PFSK-1 (cell line): ENCODE results near the gene MBD6.
A peak's percentile ranks its signal among the peaks of the same experiment; 100 is the strongest.

Experiments
- FOXP2 ChIP-seq: optimal IDR thresholded peaks from 2 replicates; pipeline ENCODE3; 2011; ENCODE audit warnings: borderline replicate concordance, control low read depth, inconsistent platforms; ENCODE audit not compliant: insufficient read depth; ENCODE audit errors: extremely low read length, extremely low read depth
- POLR2AphosphoS5 ChIP-seq: IDR thresholded peaks from 2 replicates; pipeline ENCODE4 v1.6.1; 2012; ENCODE audit warnings: low read depth, mild to moderate bottlenecking, control low read depth, low read length, moderate library complexity
- SIN3A ChIP-seq: IDR thresholded peaks from 2 replicates; pipeline ENCODE4 v1.6.1; 2012; ENCODE audit warnings: mild to moderate bottlenecking, low read length, moderate library complexity, borderline replicate concordance; ENCODE audit not compliant: insufficient read depth
- TAF1 ChIP-seq: IDR thresholded peaks from 2 replicates; pipeline ENCODE4 v1.6.1; 2012; ENCODE audit warnings: low read length, control low read depth, borderline replicate concordance; ENCODE audit not compliant: insufficient read depth
- TF ChIP-seq, protein P1 (sequence below), 2 experiments: IDR thresholded peaks; 2 replicates each; pipeline versions ENCODE4 v1.6.1 to v1.8.0; 2011 to 2012; ENCODE audit warnings: low read depth in 2 of 2, low read length in 2 of 2, control low read depth in 1 of 2, inconsistent platforms in 1 of 2, mild to moderate bottlenecking in 1 of 2, moderate library complexity in 1 of 2; ENCODE audit not compliant: insufficient read depth in 1 of 2

Gene MBD6

DNA sequence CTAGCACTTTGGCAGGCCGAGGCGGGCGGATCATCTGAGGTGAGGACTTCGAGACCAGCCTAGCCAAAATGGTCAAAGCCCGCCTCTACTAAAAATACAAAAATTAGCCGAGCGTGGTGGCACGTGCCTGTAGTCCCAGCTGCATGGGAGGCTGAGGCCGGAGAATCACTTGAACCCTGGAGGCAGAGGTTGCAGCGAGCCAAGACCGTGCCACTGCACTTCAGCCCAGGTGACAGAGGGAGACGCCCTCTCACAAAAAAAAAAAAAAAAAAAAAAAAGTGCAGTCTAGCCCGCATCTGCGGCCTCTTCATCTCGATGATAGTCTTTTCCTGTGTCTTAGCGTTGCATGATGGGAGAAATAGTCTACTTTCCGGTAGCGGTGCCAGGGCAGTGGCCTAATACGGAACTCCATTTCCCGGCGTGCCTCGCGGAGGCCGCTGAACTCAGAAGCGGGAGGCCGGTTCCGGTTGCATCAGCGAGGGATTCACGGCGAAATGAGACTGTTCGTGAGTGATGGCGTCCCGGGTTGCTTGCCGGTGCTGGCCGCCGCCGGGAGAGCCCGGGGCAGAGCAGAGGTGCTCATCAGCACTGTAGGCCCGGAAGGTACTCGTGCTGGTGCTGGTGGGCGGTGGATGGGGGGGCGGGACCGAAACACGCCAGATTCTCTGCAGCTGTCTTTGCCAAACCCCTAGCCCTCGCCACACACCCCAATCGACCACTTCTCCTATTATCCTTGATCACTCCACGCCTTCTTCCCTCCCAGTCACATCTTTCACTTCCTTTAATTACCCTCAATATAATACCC, 34.8 kb upstream of the MBD6 start, which contains the start of gene MARS1:
Gene MARS1, plus strand, starts transcription at position 472 of the 805 bp plus-strand sequence. Its CDS starts 23 bp downstream, at position 495.
- peak; percentile 91 for TF ChIP-seq POLR2AphosphoS5
- peak; percentile 76; the same call in 1 of the 2 replicates for TF ChIP-seq TAF1
- TF ChIP-seq FOXP2 = peak; percentile 57
- TF ChIP-seq, protein P1, sequence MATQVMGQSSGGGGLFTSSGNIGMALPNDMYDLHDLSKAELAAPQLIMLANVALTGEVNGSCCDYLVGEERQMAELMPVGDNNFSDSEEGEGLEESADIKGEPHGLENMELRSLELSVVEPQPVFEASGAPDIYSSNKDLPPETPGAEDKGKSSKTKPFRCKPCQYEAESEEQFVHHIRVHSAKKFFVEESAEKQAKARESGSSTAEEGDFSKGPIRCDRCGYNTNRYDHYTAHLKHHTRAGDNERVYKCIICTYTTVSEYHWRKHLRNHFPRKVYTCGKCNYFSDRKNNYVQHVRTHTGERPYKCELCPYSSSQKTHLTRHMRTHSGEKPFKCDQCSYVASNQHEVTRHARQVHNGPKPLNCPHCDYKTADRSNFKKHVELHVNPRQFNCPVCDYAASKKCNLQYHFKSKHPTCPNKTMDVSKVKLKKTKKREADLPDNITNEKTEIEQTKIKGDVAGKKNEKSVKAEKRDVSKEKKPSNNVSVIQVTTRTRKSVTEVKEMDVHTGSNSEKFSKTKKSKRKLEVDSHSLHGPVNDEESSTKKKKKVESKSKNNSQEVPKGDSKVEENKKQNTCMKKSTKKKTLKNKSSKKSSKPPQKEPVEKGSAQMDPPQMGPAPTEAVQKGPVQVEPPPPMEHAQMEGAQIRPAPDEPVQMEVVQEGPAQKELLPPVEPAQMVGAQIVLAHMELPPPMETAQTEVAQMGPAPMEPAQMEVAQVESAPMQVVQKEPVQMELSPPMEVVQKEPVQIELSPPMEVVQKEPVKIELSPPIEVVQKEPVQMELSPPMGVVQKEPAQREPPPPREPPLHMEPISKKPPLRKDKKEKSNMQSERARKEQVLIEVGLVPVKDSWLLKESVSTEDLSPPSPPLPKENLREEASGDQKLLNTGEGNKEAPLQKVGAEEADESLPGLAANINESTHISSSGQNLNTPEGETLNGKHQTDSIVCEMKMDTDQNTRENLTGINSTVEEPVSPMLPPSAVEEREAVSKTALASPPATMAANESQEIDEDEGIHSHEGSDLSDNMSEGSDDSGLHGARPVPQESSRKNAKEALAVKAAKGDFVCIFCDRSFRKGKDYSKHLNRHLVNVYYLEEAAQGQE (IDR thresholded peaks at IDR 0.05; ENCODE audit: insufficient read depth in 1 of 2, low read depth in 2 of 2, low read length in 2 of 2) = no peak
- 0 out of 2 replicates have a peak, but pooled peaks have one; percentile 15 for TF ChIP-seq SIN3A

DNA sequence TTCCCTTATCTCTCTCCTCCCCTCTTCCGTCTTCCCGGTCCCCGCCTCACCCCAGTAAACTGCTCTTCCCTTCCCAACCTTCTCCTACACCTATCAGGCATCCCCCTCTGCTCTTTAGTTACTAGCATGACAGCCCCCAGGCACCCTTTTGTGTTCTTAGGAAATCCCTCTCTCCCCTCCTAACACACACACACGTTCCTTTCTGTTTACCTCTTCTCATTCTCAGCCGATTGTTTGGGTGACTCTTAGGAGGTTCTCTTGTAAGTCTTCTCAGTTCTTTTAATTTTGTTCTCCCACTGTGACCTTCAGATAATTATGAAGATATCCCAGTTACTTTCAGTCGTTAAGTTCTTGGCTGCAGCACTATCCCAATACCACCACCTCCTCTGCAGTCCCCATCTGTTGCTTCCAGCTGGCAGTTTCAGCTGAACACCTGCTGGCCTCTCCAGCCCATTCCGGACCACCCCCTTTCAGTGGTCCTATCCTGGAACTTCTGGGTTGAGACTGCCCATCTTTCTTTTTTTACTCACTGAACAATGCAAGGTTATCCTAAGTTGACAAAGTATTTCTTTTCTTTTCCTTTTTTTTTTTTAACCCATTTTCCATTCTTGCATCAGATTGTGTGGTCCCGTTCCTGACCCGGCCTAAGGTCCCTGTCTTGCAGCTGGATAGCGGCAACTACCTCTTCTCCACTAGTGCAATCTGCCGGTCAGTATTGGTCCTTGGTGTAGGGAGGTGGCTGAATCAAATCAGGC, 34.0 kb upstream of the MBD6 start:
- TF ChIP-seq, protein P1 (IDR thresholded peaks at IDR 0.05; ENCODE audit: insufficient read depth in 1 of 2, low read depth in 2 of 2, low read length in 2 of 2) = no peak
- TF ChIP-seq POLR2AphosphoS5 (no peak), SIN3A (no peak), FOXP2 (no peak)

DNA sequence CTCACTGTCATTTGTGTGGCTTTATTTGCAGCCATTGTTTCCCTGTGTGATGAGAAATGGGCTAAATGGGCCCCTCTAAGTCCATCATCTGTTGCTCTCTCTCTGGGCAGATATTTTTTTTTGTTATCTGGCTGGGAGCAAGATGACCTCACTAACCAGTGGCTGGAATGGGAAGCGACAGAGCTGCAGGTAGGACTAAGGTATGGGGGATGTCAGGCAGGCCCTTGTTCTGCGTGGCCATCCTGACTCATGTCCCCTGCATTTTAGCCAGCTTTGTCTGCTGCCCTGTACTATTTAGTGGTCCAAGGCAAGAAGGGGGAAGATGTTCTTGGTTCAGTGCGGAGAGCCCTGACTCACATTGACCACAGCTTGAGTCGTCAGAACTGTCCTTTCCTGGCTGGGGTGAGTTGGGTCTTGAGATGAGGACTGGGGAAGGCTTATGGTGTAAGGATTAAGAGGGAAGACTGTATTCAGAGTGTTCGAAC, 33.4 kb upstream of the MBD6 start:
- TF ChIP-seq SIN3A = no peak
- TF ChIP-seq TAF1 = no peak
- no peak for TF ChIP-seq POLR2AphosphoS5
- TF ChIP-seq, protein P1 (IDR thresholded peaks at IDR 0.05; ENCODE audit: insufficient read depth in 1 of 2, low read depth in 2 of 2, low read length in 2 of 2) = no peak
- TF ChIP-seq FOXP2 = no peak

DNA sequence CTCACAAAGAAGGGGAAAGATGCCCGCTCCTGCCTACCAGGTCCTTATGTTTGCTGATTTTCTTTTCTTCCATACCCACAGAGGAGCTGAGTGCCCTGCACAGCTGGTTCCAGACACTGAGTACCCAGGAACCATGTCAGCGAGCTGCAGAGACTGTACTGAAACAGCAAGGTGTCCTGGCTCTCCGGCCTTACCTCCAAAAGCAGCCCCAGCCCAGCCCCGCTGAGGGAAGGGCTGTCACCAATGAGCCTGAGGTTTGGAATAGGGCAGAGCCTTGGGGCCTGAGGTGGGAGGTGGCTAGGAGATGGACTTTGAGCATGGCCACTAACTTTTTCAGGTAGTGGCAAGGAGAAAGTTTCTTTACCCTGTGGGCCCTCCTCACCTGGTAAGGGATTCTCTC, 32.5 kb upstream of the MBD6 start:
- no peak for TF ChIP-seq SIN3A
- no peak for TF ChIP-seq TAF1
- TF ChIP-seq, protein P1 (IDR thresholded peaks at IDR 0.05; ENCODE audit: insufficient read depth in 1 of 2, low read depth in 2 of 2, low read length in 2 of 2) = no peak
- no peak for TF ChIP-seq FOXP2
- no peak for TF ChIP-seq POLR2AphosphoS5
